NB4 (cell line): ENCODE results near the gene BCL10.

Experiments used
- CTCF ChIP-seq: IDR thresholded peaks from one replicate; pipeline ENCODE4 v1.5.1; 2012; ENCODE audit warnings: low read depth, low read length
- MAX ChIP-seq: IDR thresholded peaks from 2 replicates; pipeline ENCODE4 v1.6.1; 2011; ENCODE audit warnings: low read depth, low read length
- MYC ChIP-seq: IDR thresholded peaks from 2 replicates; pipeline ENCODE4 v1.6.1; 2011; ENCODE audit warnings: low read depth, low read length
- POLR2A ChIP-seq: IDR thresholded peaks from 2 replicates; pipeline ENCODE4 v1.6.1; 2011; ENCODE audit warnings: mild to moderate bottlenecking; ENCODE audit not compliant: insufficient read length; ENCODE audit errors: extremely low read depth

GRCh38 chr1:85220756-85221201 is 55.7 kb downstream of the BCL10 start:
- TF ChIP-seq MAX (no peak), POLR2A (no peak), CTCF (no peak), MYC (no peak)
